DOHH2 (cell line): ENCODE results near the gene GRK2.

Experiments used
- EZH2phosphoT487 ChIP-seq: fragments of 200-600 bp; sonication (generic); IDR thresholded peaks from 2 replicates; pipeline ENCODE4 v1.6.1; 2017; ENCODE audit warnings: borderline replicate concordance, mild to moderate bottlenecking, antibody characterized with exemption, low read length, moderate library complexity, mixed read lengths
- TF ChIP-seq, protein P1 (sequence below): fragments of 200-600 bp; sonication (generic); IDR thresholded peaks from one replicate; pipeline ENCODE4 v1.5.1; 2014; ENCODE audit warnings: antibody characterized with exemption, mild to moderate bottlenecking, low read depth, low read length; ENCODE audit not compliant: poor library complexity, severe bottlenecking

DNA sequence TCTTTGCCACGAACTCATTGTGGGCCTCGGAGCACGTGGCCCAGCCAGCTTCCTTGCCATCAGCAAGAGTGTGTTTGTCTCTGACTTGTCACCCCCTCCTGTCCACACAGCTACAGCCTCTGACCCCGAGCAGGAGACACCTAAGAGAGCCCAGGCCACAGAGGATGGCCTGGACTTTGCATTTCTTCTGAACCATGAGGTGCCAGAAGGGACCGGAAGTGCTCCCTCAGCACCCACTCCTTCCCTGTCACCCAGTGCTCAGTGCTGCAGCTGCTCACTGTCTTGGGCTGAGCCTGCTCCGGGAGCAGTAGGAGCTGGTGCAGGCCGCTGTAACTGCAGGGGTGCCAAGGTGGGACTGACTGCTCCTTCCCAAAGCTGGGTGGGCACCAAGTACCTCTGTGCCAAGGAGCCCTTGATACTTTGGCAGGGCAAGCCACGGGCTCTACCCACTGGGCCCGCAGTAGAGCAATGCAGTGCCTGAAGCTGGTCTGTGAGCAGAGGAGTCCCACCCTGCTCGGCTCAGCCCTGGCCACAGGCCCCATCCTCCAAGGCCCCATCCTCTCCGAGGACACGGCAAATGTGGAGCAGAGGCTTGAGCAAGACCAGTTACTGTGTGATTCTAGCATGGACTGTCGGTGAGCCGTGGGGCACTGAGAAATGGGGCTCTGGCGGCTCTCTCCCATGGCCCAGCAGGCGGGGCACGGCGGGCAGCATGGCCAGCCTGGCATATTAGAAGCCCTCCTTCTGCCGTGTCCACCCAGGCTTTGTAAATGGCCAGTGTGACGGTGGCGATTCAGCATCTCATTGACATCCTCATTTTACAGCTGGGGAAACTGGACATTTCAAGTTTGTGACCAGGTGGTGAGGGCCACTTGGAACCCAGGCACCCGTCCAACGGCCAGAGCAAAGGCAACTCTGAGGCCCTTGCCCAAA, 6.3 kb downstream of the GRK2 start:
- TF ChIP-seq, protein P1, sequence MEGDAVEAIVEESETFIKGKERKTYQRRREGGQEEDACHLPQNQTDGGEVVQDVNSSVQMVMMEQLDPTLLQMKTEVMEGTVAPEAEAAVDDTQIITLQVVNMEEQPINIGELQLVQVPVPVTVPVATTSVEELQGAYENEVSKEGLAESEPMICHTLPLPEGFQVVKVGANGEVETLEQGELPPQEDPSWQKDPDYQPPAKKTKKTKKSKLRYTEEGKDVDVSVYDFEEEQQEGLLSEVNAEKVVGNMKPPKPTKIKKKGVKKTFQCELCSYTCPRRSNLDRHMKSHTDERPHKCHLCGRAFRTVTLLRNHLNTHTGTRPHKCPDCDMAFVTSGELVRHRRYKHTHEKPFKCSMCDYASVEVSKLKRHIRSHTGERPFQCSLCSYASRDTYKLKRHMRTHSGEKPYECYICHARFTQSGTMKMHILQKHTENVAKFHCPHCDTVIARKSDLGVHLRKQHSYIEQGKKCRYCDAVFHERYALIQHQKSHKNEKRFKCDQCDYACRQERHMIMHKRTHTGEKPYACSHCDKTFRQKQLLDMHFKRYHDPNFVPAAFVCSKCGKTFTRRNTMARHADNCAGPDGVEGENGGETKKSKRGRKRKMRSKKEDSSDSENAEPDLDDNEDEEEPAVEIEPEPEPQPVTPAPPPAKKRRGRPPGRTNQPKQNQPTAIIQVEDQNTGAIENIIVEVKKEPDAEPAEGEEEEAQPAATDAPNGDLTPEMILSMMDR, result no peak
- TF ChIP-seq EZH2phosphoT487, result no peak
